PC-3 (cell line): ENCODE results near the gene PCDHGA8.

Source experiments
- EZH2 ChIP-seq: fragments of 300-600 bp; sonication (generic); IDR thresholded peaks from one replicate; pipeline ENCODE4 v1.6.1; 2017; ENCODE audit warnings: antibody characterized with exemption, mild to moderate bottlenecking, low read length; ENCODE audit not compliant: unreplicated experiment
- EZH2phosphoT487 ChIP-seq: fragments of 300-600 bp; sonication (generic); IDR thresholded peaks from 2 replicates; pipeline ENCODE4 v1.6.1; 2018; ENCODE audit warnings: mild to moderate bottlenecking, antibody characterized with exemption, low read length, borderline replicate concordance
- TF ChIP-seq, protein P1 (sequence below): fragments of 300-600 bp; sonication (generic); conservative IDR thresholded peaks from 2 replicates; pipeline ENCODE4 v1.5.1; 2017; ENCODE audit warnings: antibody characterized with exemption, low read depth, mild to moderate bottlenecking, low read length

DNA sequence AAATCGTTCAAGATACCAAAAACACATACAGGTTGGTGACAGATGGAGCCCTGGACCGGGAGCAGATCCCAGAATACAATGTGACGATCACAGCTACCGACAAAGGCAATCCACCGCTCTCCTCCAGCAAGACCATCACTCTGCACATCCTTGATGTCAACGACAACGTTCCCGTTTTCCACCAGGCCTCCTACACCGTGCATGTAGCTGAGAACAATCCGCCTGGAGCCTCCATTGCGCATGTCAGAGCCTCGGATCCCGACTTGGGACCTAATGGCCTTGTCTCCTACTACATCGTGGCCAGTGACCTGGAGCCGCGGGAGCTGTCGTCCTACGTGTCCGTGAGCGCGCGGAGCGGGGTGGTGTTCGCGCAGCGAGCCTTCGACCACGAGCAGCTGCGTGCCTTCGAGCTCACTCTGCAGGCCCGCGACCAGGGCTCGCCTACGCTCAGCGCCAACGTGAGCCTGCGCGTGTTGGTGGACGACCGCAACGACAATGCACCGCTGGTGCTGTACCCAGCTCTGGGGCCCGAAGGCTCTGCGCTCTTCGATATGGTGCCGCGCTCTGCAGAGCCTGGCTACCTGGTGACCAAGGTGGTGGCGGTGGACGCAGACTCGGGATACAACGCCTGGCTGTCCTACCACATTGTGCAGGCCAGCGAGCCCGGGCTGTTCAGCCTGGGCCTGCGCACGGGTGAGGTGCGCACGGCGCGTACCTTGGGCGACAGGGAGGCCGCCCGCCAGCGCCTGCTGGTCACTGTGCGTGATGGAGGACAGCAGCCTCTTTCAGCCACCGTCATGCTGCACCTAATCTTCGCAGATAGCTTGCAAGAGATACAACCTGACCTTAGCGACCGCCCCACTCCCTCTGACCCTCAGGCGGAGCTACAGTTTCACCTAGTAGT, 20.6 kb upstream of the PCDHGA8 start:
- TF ChIP-seq, protein P1, sequence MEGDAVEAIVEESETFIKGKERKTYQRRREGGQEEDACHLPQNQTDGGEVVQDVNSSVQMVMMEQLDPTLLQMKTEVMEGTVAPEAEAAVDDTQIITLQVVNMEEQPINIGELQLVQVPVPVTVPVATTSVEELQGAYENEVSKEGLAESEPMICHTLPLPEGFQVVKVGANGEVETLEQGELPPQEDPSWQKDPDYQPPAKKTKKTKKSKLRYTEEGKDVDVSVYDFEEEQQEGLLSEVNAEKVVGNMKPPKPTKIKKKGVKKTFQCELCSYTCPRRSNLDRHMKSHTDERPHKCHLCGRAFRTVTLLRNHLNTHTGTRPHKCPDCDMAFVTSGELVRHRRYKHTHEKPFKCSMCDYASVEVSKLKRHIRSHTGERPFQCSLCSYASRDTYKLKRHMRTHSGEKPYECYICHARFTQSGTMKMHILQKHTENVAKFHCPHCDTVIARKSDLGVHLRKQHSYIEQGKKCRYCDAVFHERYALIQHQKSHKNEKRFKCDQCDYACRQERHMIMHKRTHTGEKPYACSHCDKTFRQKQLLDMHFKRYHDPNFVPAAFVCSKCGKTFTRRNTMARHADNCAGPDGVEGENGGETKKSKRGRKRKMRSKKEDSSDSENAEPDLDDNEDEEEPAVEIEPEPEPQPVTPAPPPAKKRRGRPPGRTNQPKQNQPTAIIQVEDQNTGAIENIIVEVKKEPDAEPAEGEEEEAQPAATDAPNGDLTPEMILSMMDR, result no peak
- TF ChIP-seq EZH2 (no peak), EZH2phosphoT487 (no peak)
